ENCODE measurements around the gene MB.

DNA sequence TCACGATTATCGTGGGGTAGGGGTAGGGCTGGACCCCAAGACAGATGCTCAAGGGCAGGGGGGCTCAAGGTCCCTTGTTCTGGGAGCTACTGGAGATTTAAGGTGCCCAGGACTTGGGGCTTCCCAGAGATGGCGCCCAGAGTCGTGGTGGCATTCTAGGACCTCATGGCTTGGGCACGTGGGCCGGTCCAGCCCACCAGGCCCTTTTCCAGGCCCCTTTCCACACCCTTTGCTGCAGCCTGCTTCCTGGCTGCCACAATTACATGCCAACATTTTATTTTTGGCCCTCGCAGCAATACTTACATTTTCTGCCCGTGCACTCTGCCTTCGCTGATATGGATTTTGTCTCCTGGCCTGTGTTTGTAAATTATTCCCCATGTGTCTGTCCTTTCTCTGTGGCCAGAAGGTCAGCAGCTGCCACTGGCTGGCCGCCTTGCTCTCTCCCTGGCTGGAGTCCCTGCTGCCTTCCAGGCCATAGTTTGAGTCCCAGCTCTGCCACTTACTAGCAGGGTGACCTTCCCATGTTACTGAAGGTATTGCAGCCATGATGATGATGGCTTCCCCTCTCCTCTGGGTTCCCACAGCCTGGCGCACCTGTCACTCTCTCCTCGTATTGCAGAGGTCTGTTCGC is 11.2 kb downstream of the MB start:
- TF ChIP-seq, protein P1, sequence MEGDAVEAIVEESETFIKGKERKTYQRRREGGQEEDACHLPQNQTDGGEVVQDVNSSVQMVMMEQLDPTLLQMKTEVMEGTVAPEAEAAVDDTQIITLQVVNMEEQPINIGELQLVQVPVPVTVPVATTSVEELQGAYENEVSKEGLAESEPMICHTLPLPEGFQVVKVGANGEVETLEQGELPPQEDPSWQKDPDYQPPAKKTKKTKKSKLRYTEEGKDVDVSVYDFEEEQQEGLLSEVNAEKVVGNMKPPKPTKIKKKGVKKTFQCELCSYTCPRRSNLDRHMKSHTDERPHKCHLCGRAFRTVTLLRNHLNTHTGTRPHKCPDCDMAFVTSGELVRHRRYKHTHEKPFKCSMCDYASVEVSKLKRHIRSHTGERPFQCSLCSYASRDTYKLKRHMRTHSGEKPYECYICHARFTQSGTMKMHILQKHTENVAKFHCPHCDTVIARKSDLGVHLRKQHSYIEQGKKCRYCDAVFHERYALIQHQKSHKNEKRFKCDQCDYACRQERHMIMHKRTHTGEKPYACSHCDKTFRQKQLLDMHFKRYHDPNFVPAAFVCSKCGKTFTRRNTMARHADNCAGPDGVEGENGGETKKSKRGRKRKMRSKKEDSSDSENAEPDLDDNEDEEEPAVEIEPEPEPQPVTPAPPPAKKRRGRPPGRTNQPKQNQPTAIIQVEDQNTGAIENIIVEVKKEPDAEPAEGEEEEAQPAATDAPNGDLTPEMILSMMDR (IDR thresholded peaks at IDR 0.05): no peak
- TF ChIP-seq POLR2A (IDR thresholded peaks at IDR 0.05): no peak

All from testis (tissue), 2 donors.